ENCODE data around the gene C17orf75.
"Not testable (repeated sequence)": the region's sequence is repeated elsewhere in the genome, so short reads cannot be mapped to it uniquely, and the experiment has no call there.

DNA sequence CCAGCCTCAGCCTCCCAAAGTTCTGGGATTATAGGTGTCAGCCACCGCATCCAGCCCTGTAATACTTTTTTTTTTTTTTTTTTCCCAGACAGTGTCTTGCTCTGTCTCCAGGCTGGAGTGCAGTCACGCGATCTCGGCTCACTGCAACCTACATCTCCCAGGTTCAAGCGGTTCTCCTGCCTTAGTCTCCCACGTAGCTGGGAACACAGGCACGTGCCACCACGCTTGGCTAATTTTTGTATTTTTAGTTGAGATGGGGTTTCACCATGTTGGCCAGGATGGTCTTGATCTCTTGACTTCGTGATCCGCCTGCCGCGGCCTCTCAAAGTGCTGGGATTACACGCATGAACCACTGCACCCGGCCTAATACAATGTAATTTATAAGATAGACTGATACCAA is 46.2 kb upstream of the C17orf75 start:
- not testable (repeated sequence) for TF ChIP-seq ZFX (IDR thresholded peaks at IDR 0.05)
- TF ChIP-seq, protein P1, sequence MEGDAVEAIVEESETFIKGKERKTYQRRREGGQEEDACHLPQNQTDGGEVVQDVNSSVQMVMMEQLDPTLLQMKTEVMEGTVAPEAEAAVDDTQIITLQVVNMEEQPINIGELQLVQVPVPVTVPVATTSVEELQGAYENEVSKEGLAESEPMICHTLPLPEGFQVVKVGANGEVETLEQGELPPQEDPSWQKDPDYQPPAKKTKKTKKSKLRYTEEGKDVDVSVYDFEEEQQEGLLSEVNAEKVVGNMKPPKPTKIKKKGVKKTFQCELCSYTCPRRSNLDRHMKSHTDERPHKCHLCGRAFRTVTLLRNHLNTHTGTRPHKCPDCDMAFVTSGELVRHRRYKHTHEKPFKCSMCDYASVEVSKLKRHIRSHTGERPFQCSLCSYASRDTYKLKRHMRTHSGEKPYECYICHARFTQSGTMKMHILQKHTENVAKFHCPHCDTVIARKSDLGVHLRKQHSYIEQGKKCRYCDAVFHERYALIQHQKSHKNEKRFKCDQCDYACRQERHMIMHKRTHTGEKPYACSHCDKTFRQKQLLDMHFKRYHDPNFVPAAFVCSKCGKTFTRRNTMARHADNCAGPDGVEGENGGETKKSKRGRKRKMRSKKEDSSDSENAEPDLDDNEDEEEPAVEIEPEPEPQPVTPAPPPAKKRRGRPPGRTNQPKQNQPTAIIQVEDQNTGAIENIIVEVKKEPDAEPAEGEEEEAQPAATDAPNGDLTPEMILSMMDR (conservative IDR thresholded peaks at IDR 0.05), result not testable (repeated sequence)
